GM18508 (cell line): ENCODE measurements around the gene CFAP251.

ENCODE experiments used
- ATAC-seq: cut with Tn5 transposase; IDR thresholded peaks from one replicate; pipeline ENCODE4 v1.9.1; 2021; ENCODE audit warnings: moderate number of reproducible peaks; ENCODE audit not compliant: insufficient read depth, unreplicated experiment

Gene CFAP251

GRCh38 chr12:121996050-121996944 lies 77.9 kb downstream of the CFAP251 start:
- no peak for ATAC-seq

- ATAC-seq, result no peak
Measured at GRCh38 chr12:121996945-121997612, 78.7 kb downstream of the CFAP251 start.

GRCh38 chr12:122001466-122002209 lies 83.2 kb downstream of the CFAP251 start:
- ATAC-seq, result no peak

- ATAC-seq, result no peak
Measured at GRCh38 chr12:122003651-122004611, 85.5 kb downstream of the CFAP251 start.

- no peak for ATAC-seq
Measured at GRCh38 chr12:122004633-122005071, 86.3 kb downstream of the CFAP251 start.

GRCh38 chr12:122005252-122005776 lies 86.9 kb downstream of the CFAP251 start:
- no peak for ATAC-seq

GRCh38 chr12:122006186-122006926 lies 88.0 kb downstream of the CFAP251 start:
- ATAC-seq, result no peak

GRCh38 chr12:122009741-122010140 lies 91.3 kb downstream of the CFAP251 start:
- ATAC-seq, result no peak

GRCh38 chr12:122012184-122012583 lies 93.8 kb downstream of the CFAP251 start:
- ATAC-seq, result no peak

GRCh38 chr12:122013136-122013535 lies 94.7 kb downstream of the CFAP251 start:
- ATAC-seq, result no peak

- ATAC-seq, result no peak
Measured at GRCh38 chr12:122013791-122014590, 95.6 kb downstream of the CFAP251 start.

GRCh38 chr12:122014781-122015180 lies 96.4 kb downstream of the CFAP251 start:
- no peak for ATAC-seq

- ATAC-seq, result no peak
Measured at GRCh38 chr12:122018457-122018856, 100.1 kb downstream of the CFAP251 start.

- ATAC-seq, result no peak
Measured at GRCh38 chr12:122018937-122019336, 100.5 kb downstream of the CFAP251 start.

- ATAC-seq, result no peak
Measured at GRCh38 chr12:122020795-122021192, 102.4 kb downstream of the CFAP251 start.

GRCh38 chr12:122021193-122021821 lies 102.9 kb downstream of the CFAP251 start:
- no peak for ATAC-seq

- ATAC-seq, result no peak
Measured at GRCh38 chr12:122021822-122022392, 103.5 kb downstream of the CFAP251 start, which contains the start of gene BCL7A. Gene BCL7A, plus strand, starts transcription at chr12:122021884. Its CDS starts 208 bp downstream, at chr12:122022092.
